ENCODE results near the gene PEX1.
A peak's percentile ranks its signal among the peaks of the same experiment; 100 is the strongest.
"Not testable (repeated sequence)": the region's sequence is repeated elsewhere in the genome, so short reads cannot be mapped to it uniquely, and the experiment has no call there.

The PEX1 gene

GRCh38 chr7:92528188-92528957, at the start of gene PEX1, which contains the start of gene RBM48:
TSS of gene PEX1 (minus strand) at chr7:92528520. CDS start at chr7:92528435, 85 bp downstream.
TSS of gene RBM48 (plus strand) at chr7:92528795. CDS start at chr7:92528814, 19 bp downstream.
- DNase-seq (ENCODE audit: low spot score), result peak; percentile 88

GRCh38 chr7:92576296-92576695, 48.0 kb upstream of the PEX1 start:
- DNase-seq (ENCODE audit: low spot score), result no peak

GRCh38 chr7:92569137-92569536, 40.8 kb upstream of the PEX1 start:
- DNase-seq (ENCODE audit: low spot score), result no peak

- DNase-seq (ENCODE audit: low spot score), result no peak
Measured at GRCh38 chr7:92567460-92567859, 39.1 kb upstream of the PEX1 start.

GRCh38 chr7:92563345-92563744, 35.0 kb upstream of the PEX1 start:
- DNase-seq (ENCODE audit: low spot score), result no peak

GRCh38 chr7:92560602-92561001, 32.3 kb upstream of the PEX1 start:
- no peak for DNase-seq (ENCODE audit: low spot score)

- no peak for DNase-seq (ENCODE audit: low spot score)
Measured at GRCh38 chr7:92557808-92558362, 29.6 kb upstream of the PEX1 start.

- no peak for DNase-seq (ENCODE audit: low spot score)
Measured at GRCh38 chr7:92557249-92557648, 28.9 kb upstream of the PEX1 start.

GRCh38 chr7:92550194-92550593, 21.9 kb upstream of the PEX1 start:
- no peak for DNase-seq (ENCODE audit: low spot score)

GRCh38 chr7:92547579-92547978, 19.3 kb upstream of the PEX1 start:
- no peak for DNase-seq (ENCODE audit: low spot score)

GRCh38 chr7:92546856-92547497, 18.7 kb upstream of the PEX1 start:
- no peak for DNase-seq (ENCODE audit: low spot score)

- not testable (repeated sequence) for DNase-seq (ENCODE audit: low spot score)
Measured at GRCh38 chr7:92545116-92545515, 16.8 kb upstream of the PEX1 start.

GRCh38 chr7:92543542-92543941, 15.2 kb upstream of the PEX1 start:
- DNase-seq (ENCODE audit: low spot score), result not testable (repeated sequence)

GRCh38 chr7:92534572-92534971, 6.3 kb upstream of the PEX1 start:
- DNase-seq (ENCODE audit: low spot score), result no peak

- DNase-seq (ENCODE audit: low spot score), result no peak
Measured at GRCh38 chr7:92528958-92529264, 591 bp upstream of the PEX1 start.

GRCh38 chr7:92527300-92528187, 776 bp downstream of the PEX1 start:
- DNase-seq (ENCODE audit: low spot score), result peak; percentile 55

GRCh38 chr7:92523110-92523509, 5.2 kb downstream of the PEX1 start:
- DNase-seq (ENCODE audit: low spot score), result no peak

GRCh38 chr7:92520024-92520423, 8.3 kb downstream of the PEX1 start:
- no peak for DNase-seq (ENCODE audit: low spot score)

GRCh38 chr7:92517631-92518030, 10.7 kb downstream of the PEX1 start:
- no peak for DNase-seq (ENCODE audit: low spot score)

- DNase-seq (ENCODE audit: low spot score), result no peak
Measured at GRCh38 chr7:92513167-92513902, 15.0 kb downstream of the PEX1 start.

- no peak for DNase-seq (ENCODE audit: low spot score)
Measured at GRCh38 chr7:92508946-92509345, 19.4 kb downstream of the PEX1 start.

GRCh38 chr7:92506363-92506762, 22.0 kb downstream of the PEX1 start:
- DNase-seq (ENCODE audit: low spot score), result no peak
